Measurements from ENCODE around the gene SHPK.

Gene SHPK

DNA sequence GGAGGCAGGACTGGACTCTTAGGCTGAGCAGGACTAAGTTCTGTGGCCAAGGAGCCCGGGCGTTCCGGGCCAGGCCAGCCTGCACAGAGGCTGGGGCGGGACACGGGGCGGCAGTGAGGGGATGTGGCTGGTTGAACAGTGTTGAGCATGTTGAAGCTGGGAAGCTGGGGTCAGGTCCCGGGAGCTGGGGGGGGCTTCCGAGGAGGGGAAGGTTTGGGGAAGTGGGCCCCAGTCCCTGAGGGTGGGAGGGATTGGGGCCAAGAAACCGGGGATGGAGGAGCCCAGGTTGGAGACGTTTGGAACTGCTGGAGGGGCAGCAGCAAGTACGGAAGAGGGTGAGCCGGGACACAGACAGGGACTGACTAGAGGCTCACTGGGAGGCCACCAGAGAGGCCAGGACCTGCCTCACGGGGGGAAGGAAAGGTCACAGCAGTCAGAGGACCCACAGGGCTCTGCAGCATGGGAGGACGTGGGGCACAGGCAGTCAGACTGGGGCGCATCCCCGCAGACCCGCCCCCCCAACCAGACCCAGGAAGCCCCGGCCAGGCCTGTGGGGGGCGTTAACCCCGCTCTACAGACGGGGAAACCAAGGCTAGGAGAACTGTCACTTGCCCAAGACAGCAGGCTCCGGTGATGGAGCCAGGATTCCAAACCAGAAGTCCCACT, 22.9 kb upstream of the SHPK start:
- Mint-ChIP-seq H3K36me3 (ENCODE audit: low read depth) (no peaks in the 10 kb centered on the region), H3K9me3 (no peaks in the 10 kb centered on the region), H3K4me3 (no peak overlapping the region), H3K27me3 (ENCODE audit: low read depth, poor library complexity) (no peaks in the 10 kb centered on the region), H3K27ac (no peak overlapping the region), H3K4me1 (peaks cover 6% of the 10 kb centered on the region)
- TF ChIP-seq, protein P1, sequence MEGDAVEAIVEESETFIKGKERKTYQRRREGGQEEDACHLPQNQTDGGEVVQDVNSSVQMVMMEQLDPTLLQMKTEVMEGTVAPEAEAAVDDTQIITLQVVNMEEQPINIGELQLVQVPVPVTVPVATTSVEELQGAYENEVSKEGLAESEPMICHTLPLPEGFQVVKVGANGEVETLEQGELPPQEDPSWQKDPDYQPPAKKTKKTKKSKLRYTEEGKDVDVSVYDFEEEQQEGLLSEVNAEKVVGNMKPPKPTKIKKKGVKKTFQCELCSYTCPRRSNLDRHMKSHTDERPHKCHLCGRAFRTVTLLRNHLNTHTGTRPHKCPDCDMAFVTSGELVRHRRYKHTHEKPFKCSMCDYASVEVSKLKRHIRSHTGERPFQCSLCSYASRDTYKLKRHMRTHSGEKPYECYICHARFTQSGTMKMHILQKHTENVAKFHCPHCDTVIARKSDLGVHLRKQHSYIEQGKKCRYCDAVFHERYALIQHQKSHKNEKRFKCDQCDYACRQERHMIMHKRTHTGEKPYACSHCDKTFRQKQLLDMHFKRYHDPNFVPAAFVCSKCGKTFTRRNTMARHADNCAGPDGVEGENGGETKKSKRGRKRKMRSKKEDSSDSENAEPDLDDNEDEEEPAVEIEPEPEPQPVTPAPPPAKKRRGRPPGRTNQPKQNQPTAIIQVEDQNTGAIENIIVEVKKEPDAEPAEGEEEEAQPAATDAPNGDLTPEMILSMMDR (IDR thresholded peaks at IDR 0.05): no peak
- no peak for DNase-seq

DNA sequence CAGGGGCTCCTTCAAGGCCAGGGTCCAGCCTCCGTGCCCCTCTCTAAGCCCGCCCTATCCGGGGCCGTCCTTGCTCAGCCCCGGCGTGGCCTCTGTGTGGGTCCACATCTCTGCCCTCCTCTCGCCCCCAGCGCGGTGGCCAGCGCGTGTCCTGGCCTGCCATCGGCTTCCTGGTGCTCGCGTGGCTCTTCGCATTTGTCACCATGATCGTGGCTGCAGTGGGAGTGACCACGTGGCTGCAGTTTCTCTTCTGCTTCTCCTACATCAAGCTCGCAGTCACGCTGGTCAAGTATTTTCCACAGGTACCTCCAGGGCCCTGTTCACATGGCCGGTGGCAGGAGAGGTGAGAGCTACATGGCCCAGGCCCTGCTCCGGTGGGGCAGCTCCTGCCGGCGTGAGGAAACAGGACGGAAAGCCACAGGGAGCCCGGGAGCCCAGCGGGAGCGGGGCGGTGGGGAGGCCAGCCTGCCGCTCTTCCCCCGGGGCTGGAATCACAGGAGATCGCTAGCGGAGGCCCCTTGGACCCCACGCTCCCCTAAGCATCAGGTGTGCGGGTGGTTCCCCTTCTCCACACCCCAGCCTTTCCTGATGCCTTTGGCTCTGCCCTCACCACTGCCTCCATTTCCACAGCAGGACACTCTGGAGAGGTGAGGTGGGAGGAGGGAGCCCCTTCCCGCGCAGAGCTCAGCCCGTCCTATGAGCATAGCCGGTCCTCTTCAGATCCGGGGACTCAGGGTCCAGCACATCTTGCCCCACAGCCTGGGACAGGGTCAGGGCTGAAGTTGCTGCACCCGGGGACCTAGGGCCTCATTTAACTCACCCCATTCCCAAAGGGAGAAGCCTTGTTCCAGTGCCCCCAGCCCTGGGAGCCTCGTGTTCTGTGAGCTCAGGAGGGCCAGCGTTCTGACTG, 22.1 kb upstream of the SHPK start:
- Mint-ChIP-seq H3K36me3 (ENCODE audit: low read depth) (no peaks in the 10 kb centered on the region), H3K9me3 (no peaks in the 10 kb centered on the region), H3K27ac (peak overlapping the region; percentile 58), H3K27me3 (ENCODE audit: low read depth, poor library complexity) (no peaks in the 10 kb centered on the region), H3K4me1 (peaks cover 6% of the 10 kb centered on the region), H3K4me3 (no peak overlapping the region)
- TF ChIP-seq, protein P1 (IDR thresholded peaks at IDR 0.05): no peak
- DNase-seq: no peak

DNA sequence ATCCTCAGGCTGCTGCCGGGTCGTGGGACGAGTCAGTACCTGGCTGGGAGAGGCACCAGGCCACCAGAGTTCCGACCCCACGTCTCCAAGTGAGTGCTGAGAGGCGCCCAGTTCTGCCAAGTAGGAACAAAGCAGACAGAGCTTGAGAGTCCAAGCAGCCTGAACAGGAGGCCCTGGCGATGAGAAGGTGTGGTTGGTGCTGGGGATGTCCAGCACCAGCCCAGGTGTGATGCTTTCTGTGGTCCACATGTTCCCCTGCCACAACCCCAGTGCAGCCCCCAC, 21.5 kb upstream of the SHPK start:
- Mint-ChIP-seq H3K4me3 (no peak overlapping the region), H3K36me3 (ENCODE audit: low read depth) (no peaks in the 10 kb centered on the region), H3K27ac (no peak overlapping the region), H3K9me3 (no peaks in the 10 kb centered on the region), H3K4me1 (peaks cover 6% of the 10 kb centered on the region), H3K27me3 (ENCODE audit: low read depth, poor library complexity) (no peaks in the 10 kb centered on the region)
- TF ChIP-seq, protein P1 (IDR thresholded peaks at IDR 0.05): no peak
- DNase-seq: no peak

DNA sequence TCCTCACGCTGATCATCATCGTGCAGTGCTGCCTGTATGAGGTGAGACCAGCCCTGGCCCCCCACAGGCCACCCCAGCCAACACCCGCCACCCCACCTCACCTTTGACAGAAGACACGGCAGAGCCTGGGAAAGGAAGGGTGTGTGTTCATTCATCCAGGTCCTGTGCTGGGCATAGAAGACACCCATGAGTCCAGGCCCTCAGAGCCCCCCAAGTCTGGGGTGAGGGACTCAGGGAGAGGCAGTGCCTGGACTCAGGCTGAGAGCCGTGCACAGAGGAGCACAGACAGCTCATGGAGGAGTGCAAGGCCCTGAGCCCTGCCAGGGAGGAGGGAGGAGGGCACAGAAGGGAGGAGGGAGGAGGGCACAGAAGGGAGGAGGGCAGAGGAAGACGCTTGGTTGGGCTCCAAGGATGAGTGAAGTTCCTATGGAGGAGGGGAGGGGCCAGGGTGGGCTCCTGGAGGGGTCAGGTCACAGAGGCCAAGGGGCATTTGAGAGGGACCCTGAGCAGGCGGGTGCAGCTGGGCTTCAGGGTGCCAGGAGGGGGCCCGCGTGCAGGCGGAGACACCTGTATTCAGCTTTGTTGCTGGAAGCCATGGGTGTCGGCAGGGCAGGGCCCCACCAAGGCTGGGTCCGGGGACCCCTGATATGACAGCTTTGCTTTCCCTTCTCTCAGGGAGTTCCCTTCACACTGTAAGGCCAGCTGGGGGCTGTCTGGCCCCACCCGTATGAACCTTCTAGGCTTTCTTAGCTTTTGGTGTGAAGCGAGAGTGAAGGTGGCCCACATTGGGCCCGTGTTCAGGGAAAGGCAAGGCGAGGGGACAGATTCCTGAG, 20.9 kb upstream of the SHPK start:
- H3K36me3 Mint-ChIP-seq (ENCODE audit: low read depth): no peaks in the 10 kb centered on the region
- peaks cover 6% of the 10 kb centered on the region for H3K4me1 Mint-ChIP-seq
- H3K4me3 Mint-ChIP-seq: no peak overlapping the region
- peak overlapping the region; percentile 67 for H3K27ac Mint-ChIP-seq
- no peaks in the 10 kb centered on the region for H3K9me3 Mint-ChIP-seq
- TF ChIP-seq, protein P1 (IDR thresholded peaks at IDR 0.05): no peak
- no peak for DNase-seq
- no peaks in the 10 kb centered on the region for H3K27me3 Mint-ChIP-seq (ENCODE audit: low read depth, poor library complexity)

DNA sequence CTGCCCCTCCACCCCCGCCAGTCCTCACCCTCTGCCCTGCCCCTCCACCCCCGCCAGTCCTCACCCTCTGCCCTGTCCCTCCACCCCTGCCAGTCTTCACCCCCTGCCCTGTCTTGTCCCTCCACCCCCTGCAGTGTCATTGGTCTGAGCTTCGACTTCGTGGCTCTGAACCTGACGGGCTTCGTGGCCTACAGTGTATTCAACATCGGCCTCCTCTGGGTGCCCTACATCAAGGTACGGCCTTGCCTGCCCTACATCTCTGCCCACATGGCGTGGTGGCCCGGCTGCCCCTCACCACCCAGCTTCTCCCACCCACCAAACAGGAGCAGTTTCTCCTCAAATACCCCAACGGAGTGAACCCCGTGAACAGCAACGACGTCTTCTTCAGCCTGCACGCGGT, 20.3 kb upstream of the SHPK start:
- no peaks in the 10 kb centered on the region for H3K9me3 Mint-ChIP-seq
- H3K4me3 Mint-ChIP-seq: no peak overlapping the region
- H3K27me3 Mint-ChIP-seq (ENCODE audit: low read depth, poor library complexity): no peaks in the 10 kb centered on the region
- peaks cover 6% of the 10 kb centered on the region for H3K4me1 Mint-ChIP-seq
- TF ChIP-seq, protein P1 (IDR thresholded peaks at IDR 0.05): no peak
- no peaks in the 10 kb centered on the region for H3K36me3 Mint-ChIP-seq (ENCODE audit: low read depth)
- DNase-seq: no peak
- no peak overlapping the region for H3K27ac Mint-ChIP-seq

All from nephron progenitor cell (in vitro differentiated cells).